ENCODE results near the gene IDH3A.

DNA sequence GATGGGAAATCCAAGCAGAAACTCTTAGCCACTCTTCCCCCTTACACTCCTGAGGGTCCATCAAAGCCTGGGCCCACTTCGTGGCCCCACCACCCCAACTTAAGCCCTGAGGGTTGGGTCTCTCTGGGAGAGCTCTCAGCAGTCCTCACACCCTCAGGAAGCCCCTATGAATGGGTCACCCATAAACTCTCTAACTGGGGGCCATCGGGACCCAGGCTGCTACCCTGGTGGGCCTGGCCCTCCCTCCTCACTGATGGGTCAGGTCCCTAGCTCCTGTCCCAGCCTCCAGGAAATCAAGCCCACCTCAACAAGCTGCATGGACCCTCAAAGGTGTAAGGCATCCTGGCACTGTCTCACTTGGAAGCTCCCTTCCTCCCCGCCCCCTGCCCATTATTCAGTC is 37.4 kb upstream of the IDH3A start:
- TF ChIP-seq ZFP3 (CRISPR knock-in tag; IDR thresholded peaks at IDR 0.05), result no peak
- TF ChIP-seq TCF4 (CRISPR knock-in tag; IDR thresholded peaks at IDR 0.05; ENCODE audit: borderline replicate concordance), result no peak
- TF ChIP-seq, protein P1, sequence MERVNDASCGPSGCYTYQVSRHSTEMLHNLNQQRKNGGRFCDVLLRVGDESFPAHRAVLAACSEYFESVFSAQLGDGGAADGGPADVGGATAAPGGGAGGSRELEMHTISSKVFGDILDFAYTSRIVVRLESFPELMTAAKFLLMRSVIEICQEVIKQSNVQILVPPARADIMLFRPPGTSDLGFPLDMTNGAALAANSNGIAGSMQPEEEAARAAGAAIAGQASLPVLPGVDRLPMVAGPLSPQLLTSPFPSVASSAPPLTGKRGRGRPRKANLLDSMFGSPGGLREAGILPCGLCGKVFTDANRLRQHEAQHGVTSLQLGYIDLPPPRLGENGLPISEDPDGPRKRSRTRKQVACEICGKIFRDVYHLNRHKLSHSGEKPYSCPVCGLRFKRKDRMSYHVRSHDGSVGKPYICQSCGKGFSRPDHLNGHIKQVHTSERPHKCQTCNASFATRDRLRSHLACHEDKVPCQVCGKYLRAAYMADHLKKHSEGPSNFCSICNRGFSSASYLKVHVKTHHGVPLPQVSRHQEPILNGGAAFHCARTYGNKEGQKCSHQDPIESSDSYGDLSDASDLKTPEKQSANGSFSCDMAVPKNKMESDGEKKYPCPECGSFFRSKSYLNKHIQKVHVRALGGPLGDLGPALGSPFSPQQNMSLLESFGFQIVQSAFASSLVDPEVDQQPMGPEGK (CRISPR knock-in tag; IDR thresholded peaks at IDR 0.05; ENCODE audit: borderline replicate concordance), result no peak
- TF ChIP-seq, protein P2, sequence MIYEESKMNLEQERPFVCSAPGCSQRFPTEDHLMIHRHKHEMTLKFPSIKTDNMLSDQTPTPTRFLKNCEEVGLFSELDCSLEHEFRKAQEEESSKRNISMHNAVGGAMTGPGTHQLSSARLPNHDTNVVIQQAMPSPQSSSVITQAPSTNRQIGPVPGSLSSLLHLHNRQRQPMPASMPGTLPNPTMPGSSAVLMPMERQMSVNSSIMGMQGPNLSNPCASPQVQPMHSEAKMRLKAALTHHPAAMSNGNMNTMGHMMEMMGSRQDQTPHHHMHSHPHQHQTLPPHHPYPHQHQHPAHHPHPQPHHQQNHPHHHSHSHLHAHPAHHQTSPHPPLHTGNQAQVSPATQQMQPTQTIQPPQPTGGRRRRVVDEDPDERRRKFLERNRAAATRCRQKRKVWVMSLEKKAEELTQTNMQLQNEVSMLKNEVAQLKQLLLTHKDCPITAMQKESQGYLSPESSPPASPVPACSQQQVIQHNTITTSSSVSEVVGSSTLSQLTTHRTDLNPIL (CRISPR knock-in tag; IDR thresholded peaks at IDR 0.05; ENCODE audit: low read depth), result no peak
- no peak for TF ChIP-seq GLIS3 (CRISPR knock-in tag; IDR thresholded peaks at IDR 0.05)
- no peak for TF ChIP-seq ESRRG (CRISPR knock-in tag; IDR thresholded peaks at IDR 0.05)
- TF ChIP-seq ARNTL (CRISPR knock-in tag; IDR thresholded peaks at IDR 0.05; ENCODE audit: borderline replicate concordance, low read depth), result no peak
- no peak for TF ChIP-seq ZNF565 (CRISPR knock-in tag; conservative IDR thresholded peaks at IDR 0.05; ENCODE audit: low read depth)
- TF ChIP-seq, protein P3, sequence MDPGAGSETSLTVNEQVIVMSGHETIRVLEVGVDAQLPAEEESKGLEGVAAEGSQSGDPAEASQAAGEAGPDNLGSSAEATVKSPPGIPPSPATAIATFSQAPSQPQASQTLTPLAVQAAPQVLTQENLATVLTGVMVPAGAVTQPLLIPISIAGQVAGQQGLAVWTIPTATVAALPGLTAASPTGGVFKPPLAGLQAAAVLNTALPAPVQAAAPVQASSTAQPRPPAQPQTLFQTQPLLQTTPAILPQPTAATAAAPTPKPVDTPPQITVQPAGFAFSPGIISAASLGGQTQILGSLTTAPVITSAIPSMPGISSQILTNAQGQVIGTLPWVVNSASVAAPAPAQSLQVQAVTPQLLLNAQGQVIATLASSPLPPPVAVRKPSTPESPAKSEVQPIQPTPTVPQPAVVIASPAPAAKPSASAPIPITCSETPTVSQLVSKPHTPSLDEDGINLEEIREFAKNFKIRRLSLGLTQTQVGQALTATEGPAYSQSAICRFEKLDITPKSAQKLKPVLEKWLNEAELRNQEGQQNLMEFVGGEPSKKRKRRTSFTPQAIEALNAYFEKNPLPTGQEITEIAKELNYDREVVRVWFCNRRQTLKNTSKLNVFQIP (CRISPR knock-in tag; IDR thresholded peaks at IDR 0.05; ENCODE audit: borderline replicate concordance, low read depth), result no peak
- TF ChIP-seq BACH2 (CRISPR knock-in tag; IDR thresholded peaks at IDR 0.05; ENCODE audit: borderline replicate concordance), result no peak
- no peak for TF ChIP-seq TOX (CRISPR knock-in tag; IDR thresholded peaks at IDR 0.05; ENCODE audit: borderline replicate concordance)
- TF ChIP-seq, protein P4, sequence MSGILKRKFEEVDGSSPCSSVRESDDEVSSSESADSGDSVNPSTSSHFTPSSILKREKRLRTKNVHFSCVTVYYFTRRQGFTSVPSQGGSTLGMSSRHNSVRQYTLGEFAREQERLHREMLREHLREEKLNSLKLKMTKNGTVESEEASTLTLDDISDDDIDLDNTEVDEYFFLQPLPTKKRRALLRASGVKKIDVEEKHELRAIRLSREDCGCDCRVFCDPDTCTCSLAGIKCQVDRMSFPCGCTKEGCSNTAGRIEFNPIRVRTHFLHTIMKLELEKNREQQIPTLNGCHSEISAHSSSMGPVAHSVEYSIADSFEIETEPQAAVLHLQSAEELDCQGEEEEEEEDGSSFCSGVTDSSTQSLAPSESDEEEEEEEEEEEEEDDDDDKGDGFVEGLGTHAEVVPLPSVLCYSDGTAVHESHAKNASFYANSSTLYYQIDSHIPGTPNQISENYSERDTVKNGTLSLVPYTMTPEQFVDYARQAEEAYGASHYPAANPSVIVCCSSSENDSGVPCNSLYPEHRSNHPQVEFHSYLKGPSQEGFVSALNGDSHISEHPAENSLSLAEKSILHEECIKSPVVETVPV (CRISPR knock-in tag; IDR thresholded peaks at IDR 0.05), result no peak

All from SK-N-SH treated with all-trans-retinoic acid at 6 μM for 48 hours (cell line).